Activated naive CD8-positive, alpha-beta T cell (primary cell): ENCODE results near the gene RAB25.
"Not testable (repeated sequence)": the region's sequence is repeated elsewhere in the genome, so short reads cannot be mapped to it uniquely, and the experiment has no call there.

Source experiments
- H3K27ac Mint-ChIP-seq: one replicate; pipeline ENCODE4 v1.8.0; 2021; ENCODE audit warnings: mixed read lengths
- H3K27me3 Mint-ChIP-seq: one replicate; pipeline ENCODE4 v1.8.0; 2021; ENCODE audit warnings: mixed read lengths
- H3K36me3 Mint-ChIP-seq: one replicate; pipeline ENCODE4 v1.8.0; 2021; ENCODE audit warnings: mixed read lengths
- H3K4me1 Mint-ChIP-seq: one replicate; pipeline ENCODE4 v1.8.0; 2021; ENCODE audit warnings: low read depth, mixed read lengths
- H3K4me3 Mint-ChIP-seq: one replicate; pipeline ENCODE4 v1.8.0; 2021; ENCODE audit warnings: mild to moderate bottlenecking, mixed read lengths
- H3K9me3 Mint-ChIP-seq: one replicate; pipeline ENCODE4 v1.8.0; 2021; ENCODE audit warnings: low read depth, mixed read lengths

The RAB25 gene

GRCh38 chr1:156067262-156067661, 6.3 kb downstream of the RAB25 start:
- Mint-ChIP-seq H3K36me3 (no peaks in the 10 kb centered on the region), H3K4me1 (peaks cover 7% of the 10 kb centered on the region), H3K27ac (no peak overlapping the region)

GRCh38 chr1:156069490-156070455, 8.8 kb downstream of the RAB25 start:
- Mint-ChIP-seq H3K9me3 (no peaks in the 10 kb centered on the region), H3K27me3 (no peaks in the 10 kb centered on the region), H3K4me1 (peaks cover 7% of the 10 kb centered on the region), H3K27ac (no peak overlapping the region), H3K36me3 (no peaks in the 10 kb centered on the region), H3K4me3 (no peak overlapping the region)

More at GRCh38 chr1:156067262-156067661, 6.3 kb downstream of the RAB25 start:
- Mint-ChIP-seq H3K4me3 (no peak overlapping the region), H3K27me3 (no peaks in the 10 kb centered on the region), H3K9me3 (no peaks in the 10 kb centered on the region)

GRCh38 chr1:156070548-156070947, 9.6 kb downstream of the RAB25 start:
- H3K4me1 Mint-ChIP-seq, result peaks cover 4% of the 10 kb centered on the region
- H3K27me3 Mint-ChIP-seq, result no peaks in the 10 kb centered on the region
- no peak overlapping the region for H3K4me3 Mint-ChIP-seq
- H3K36me3 Mint-ChIP-seq, result no peaks in the 10 kb centered on the region
- no peaks in the 10 kb centered on the region for H3K9me3 Mint-ChIP-seq
- no peak overlapping the region for H3K27ac Mint-ChIP-seq

- not testable (repeated sequence) for H3K4me3 Mint-ChIP-seq, H3K36me3 Mint-ChIP-seq, H3K4me1 Mint-ChIP-seq, H3K9me3 Mint-ChIP-seq, H3K27ac Mint-ChIP-seq, H3K27me3 Mint-ChIP-seq
These were observed 10.4 kb downstream of the RAB25 start for GRCh38 chr1:156071332-156071816.

- no peak overlapping the region for H3K4me3 Mint-ChIP-seq
- no peaks in the 10 kb centered on the region for H3K27me3 Mint-ChIP-seq
- H3K36me3 Mint-ChIP-seq, result no peaks in the 10 kb centered on the region
- no peak overlapping the region for H3K27ac Mint-ChIP-seq
- no peaks in the 10 kb centered on the region for H3K9me3 Mint-ChIP-seq
- no peaks in the 10 kb centered on the region for H3K4me1 Mint-ChIP-seq
These were observed 11.3 kb downstream of the RAB25 start for GRCh38 chr1:156072251-156072650.

- Mint-ChIP-seq H3K36me3 (no peaks in the 10 kb centered on the region), H3K4me1 (no peaks in the 10 kb centered on the region)
These were observed 12.2 kb downstream of the RAB25 start for GRCh38 chr1:156073110-156073687.

GRCh38 chr1:156073740-156074139, 12.8 kb downstream of the RAB25 start:
- Mint-ChIP-seq H3K4me3 (no peak overlapping the region), H3K27me3 (peaks cover 2% of the 10 kb centered on the region), H3K9me3 (no peaks in the 10 kb centered on the region), H3K4me1 (no peaks in the 10 kb centered on the region), H3K27ac (no peak overlapping the region), H3K36me3 (no peaks in the 10 kb centered on the region)

More at GRCh38 chr1:156073110-156073687, 12.2 kb downstream of the RAB25 start:
- Mint-ChIP-seq H3K27ac (no peak overlapping the region), H3K4me3 (no peak overlapping the region), H3K27me3 (peaks cover 2% of the 10 kb centered on the region), H3K9me3 (no peaks in the 10 kb centered on the region)

- Mint-ChIP-seq H3K27me3 (peaks cover 2% of the 10 kb centered on the region), H3K27ac (no peak overlapping the region), H3K36me3 (no peaks in the 10 kb centered on the region), H3K9me3 (no peaks in the 10 kb centered on the region), H3K4me1 (no peaks in the 10 kb centered on the region), H3K4me3 (no peak overlapping the region)
These were observed 13.7 kb downstream of the RAB25 start for GRCh38 chr1:156074661-156075060.

GRCh38 chr1:156075162-156075561, 14.2 kb downstream of the RAB25 start:
- Mint-ChIP-seq H3K9me3 (no peaks in the 10 kb centered on the region), H3K4me1 (no peaks in the 10 kb centered on the region), H3K4me3 (no peak overlapping the region), H3K27me3 (peaks cover 2% of the 10 kb centered on the region), H3K27ac (no peak overlapping the region), H3K36me3 (no peaks in the 10 kb centered on the region)

- H3K36me3 Mint-ChIP-seq, result no peaks in the 10 kb centered on the region
- peak overlapping the region; percentile 14 for H3K4me3 Mint-ChIP-seq
- H3K4me1 Mint-ChIP-seq, result no peaks in the 10 kb centered on the region
- no peak overlapping the region for H3K27ac Mint-ChIP-seq
- no peaks in the 10 kb centered on the region for H3K9me3 Mint-ChIP-seq
- H3K27me3 Mint-ChIP-seq, result peaks cover 2% of the 10 kb centered on the region
These were observed 14.8 kb downstream of the RAB25 start for GRCh38 chr1:156075775-156076204.

- Mint-ChIP-seq H3K4me1 (peaks cover 1% of the 10 kb centered on the region), H3K4me3 (peak overlapping the region; percentile 46), H3K27ac (no peak overlapping the region), H3K9me3 (no peaks in the 10 kb centered on the region), H3K36me3 (no peaks in the 10 kb centered on the region), H3K27me3 (peaks cover 2% of the 10 kb centered on the region)
These were observed 15.9 kb downstream of the RAB25 start for GRCh38 chr1:156076609-156077429.

- H3K4me1 Mint-ChIP-seq, result peaks cover 2% of the 10 kb centered on the region
These were observed 16.4 kb downstream of the RAB25 start for GRCh38 chr1:156077430-156077760.

GRCh38 chr1:156078728-156079127, 17.8 kb downstream of the RAB25 start:
- Mint-ChIP-seq H3K4me1 (peaks cover 4% of the 10 kb centered on the region), H3K9me3 (no peaks in the 10 kb centered on the region), H3K27ac (no peak overlapping the region), H3K27me3 (peaks cover 4% of the 10 kb centered on the region), H3K4me3 (no peak overlapping the region), H3K36me3 (no peaks in the 10 kb centered on the region)

More at GRCh38 chr1:156077430-156077760, 16.4 kb downstream of the RAB25 start:
- H3K36me3 Mint-ChIP-seq, result no peaks in the 10 kb centered on the region
- no peaks in the 10 kb centered on the region for H3K9me3 Mint-ChIP-seq
- H3K27ac Mint-ChIP-seq, result no peak overlapping the region
- H3K4me3 Mint-ChIP-seq, result no peak overlapping the region
- H3K27me3 Mint-ChIP-seq, result peaks cover 2% of the 10 kb centered on the region

GRCh38 chr1:156079762-156080161, 18.8 kb downstream of the RAB25 start:
- no peaks in the 10 kb centered on the region for H3K9me3 Mint-ChIP-seq
- peak overlapping the region; percentile 22 for H3K27ac Mint-ChIP-seq
- H3K36me3 Mint-ChIP-seq, result no peaks in the 10 kb centered on the region
- H3K4me3 Mint-ChIP-seq, result peak overlapping the region; percentile 59
- peaks cover 7% of the 10 kb centered on the region for H3K27me3 Mint-ChIP-seq
- peaks cover 6% of the 10 kb centered on the region for H3K4me1 Mint-ChIP-seq
